Body of pancreas (tissue), 4 donors: ENCODE results near the gene EZH1.

ENCODE experiments used
- POLR2A ChIP-seq, 3 donors: fragments of 450-650 bp; IDR thresholded peaks; one replicate each; pipeline ENCODE4 v1.6.1; 2016; ENCODE audit warnings: antibody characterized with exemption in 3 of 3, mild to moderate bottlenecking in 2 of 3
- TF ChIP-seq, protein P1 (sequence below), 7 experiments: fragments of 450-650 bp in 4 of 7; fragments of 200-600 bp in 3 of 7; sonication (generic) in 3 of 7; IDR thresholded peaks; one replicate each; pipeline ENCODE4 v1.5.1; 2016 to 2019; ENCODE audit warnings: antibody characterized with exemption in 7 of 7

DNA sequence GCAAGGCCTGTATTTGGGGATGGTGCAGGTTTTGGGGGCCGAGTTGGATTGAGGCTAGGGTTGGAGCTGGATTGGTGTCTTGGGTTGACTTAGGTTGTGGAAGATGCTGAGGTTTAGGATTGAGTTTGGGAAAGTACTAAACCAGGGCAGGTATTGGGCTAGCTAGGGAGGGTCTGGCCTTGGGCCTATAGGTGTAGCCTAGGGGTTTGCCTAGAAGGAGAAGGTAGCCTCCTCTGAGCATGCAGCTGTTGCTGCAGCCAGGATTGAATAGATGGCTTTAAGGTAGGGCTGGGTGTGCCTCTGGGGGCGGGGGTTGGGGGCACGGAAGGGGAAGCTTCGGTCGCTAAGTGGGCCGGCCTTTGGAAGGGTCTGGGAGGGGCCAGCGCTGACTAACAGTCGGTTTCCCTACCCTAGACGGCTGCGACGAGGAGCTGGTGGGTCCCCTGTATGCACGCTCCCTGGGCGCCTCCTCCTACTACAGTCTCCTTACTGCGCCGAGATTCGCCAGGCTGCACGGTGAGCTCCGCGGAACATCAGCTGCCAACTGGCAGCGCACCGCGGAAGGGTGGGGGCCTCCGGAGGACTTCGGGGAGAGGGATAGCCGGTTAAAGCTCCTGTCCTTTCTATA lies 61.3 kb downstream of the EZH1 start:
- TF ChIP-seq, protein P1, sequence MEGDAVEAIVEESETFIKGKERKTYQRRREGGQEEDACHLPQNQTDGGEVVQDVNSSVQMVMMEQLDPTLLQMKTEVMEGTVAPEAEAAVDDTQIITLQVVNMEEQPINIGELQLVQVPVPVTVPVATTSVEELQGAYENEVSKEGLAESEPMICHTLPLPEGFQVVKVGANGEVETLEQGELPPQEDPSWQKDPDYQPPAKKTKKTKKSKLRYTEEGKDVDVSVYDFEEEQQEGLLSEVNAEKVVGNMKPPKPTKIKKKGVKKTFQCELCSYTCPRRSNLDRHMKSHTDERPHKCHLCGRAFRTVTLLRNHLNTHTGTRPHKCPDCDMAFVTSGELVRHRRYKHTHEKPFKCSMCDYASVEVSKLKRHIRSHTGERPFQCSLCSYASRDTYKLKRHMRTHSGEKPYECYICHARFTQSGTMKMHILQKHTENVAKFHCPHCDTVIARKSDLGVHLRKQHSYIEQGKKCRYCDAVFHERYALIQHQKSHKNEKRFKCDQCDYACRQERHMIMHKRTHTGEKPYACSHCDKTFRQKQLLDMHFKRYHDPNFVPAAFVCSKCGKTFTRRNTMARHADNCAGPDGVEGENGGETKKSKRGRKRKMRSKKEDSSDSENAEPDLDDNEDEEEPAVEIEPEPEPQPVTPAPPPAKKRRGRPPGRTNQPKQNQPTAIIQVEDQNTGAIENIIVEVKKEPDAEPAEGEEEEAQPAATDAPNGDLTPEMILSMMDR (IDR thresholded peaks at IDR 0.05): no peak
- no peak for TF ChIP-seq POLR2A (IDR thresholded peaks at IDR 0.05)
